A549 treated with Hydrocortisone at 1 μM for 4 hours (cell line): ENCODE data around the gene COPB1. TPM values are rescaled to one million over a fixed set of nuclear protein-coding genes. Genes with fewer than 3 reads are reported as not detected.

ENCODE experiments used
- total RNA-seq: library from RNA; stranded (reverse); fragments of 200-300 nt; extraction: Qiagen RNA extraction; gene quantifications from 5 replicates; pipeline ENCODE4 v1.2.3, GENCODE V29; 2022

Gene COPB1
- total RNA-seq, result 99.8 to 141 TPM (median 112 TPM) in 5 replicates

DNA sequence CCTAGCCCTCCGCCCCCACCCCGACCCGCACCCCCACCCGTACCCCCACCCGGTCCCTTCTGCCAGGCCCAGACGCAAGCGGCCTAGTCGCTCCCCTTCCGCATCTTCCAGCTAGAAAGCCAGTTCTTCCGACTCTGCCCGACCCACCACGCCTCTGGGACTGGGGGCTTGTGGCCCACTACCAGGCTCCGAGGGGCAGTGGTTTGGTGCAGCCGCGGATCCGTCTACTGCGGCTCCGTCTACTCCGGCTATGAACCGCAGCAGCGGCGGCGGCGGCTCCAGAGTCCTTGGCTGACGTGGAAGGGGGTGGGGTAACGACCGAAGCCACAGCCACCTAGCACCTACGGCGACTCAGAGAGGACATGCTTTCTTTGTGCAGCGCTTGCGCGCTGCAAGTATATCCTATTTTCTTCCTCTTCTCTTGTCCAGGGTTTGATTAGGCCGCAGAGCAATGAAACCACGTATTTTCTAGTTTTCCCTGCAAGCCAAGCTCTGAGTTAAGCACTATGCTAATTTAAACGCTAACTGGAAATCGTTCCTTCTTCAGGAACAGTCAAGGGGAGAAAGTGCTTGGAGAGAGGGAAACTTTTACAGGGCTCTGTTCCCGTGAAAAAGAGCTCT lies at the start of gene COPB1:
Gene COPB1 (minus strand): TSS at position 252 of the 621 bp plus-strand sequence. CDS start 883 bp downstream, outside the sequence.

GRCh38 chr11:14519917-14520746 lies 20.5 kb upstream of the COPB1 start, which contains the start of gene PSMA1:
Gene PSMA1, minus strand, starts transcription at chr11:14520386. Its CDS starts 87 bp downstream, at chr11:14520299.

Other genes starting within 250 kb of the COPB1 start
- 49.8 to 62.1 TPM (median 54.8 TPM) in 5 replicates for gene RRAS2, start 140.6 kb downstream of the COPB1 start, total RNA-seq
- 184 to 194 TPM (median 186 TPM) in 5 replicates for gene PSMA1, start 20.6 kb upstream of the COPB1 start, total RNA-seq
- 1.5 to 2.4 TPM (median 1.9 TPM) in 5 replicates for gene PDE3B, start 144.0 kb upstream of the COPB1 start, total RNA-seq